NCI-H1092 (cell line): ENCODE results near the gene BMP6.

ENCODE experiments used
- DNase-seq: peaks from one replicate; lab custom pipeline; 2025; lab: John Stamatoyannopoulos, UW

BMP6 gene

GRCh38 chr6:7747433-7747832, 21.5 kb downstream of the BMP6 start:
- DNase-seq = no peak

GRCh38 chr6:7747901-7748504, 22.1 kb downstream of the BMP6 start:
- no peak for DNase-seq

GRCh38 chr6:7749478-7749877, 23.6 kb downstream of the BMP6 start:
- DNase-seq = no peak

GRCh38 chr6:7750197-7750596, 24.3 kb downstream of the BMP6 start:
- DNase-seq = no peak

- DNase-seq = no peak
Observed at GRCh38 chr6:7758456-7758855, 32.6 kb downstream of the BMP6 start.

GRCh38 chr6:7759320-7759719, 33.4 kb downstream of the BMP6 start:
- DNase-seq = no peak

GRCh38 chr6:7761051-7761450, 35.2 kb downstream of the BMP6 start:
- no peak for DNase-seq

GRCh38 chr6:7762760-7763159, 36.9 kb downstream of the BMP6 start:
- no peak for DNase-seq

GRCh38 chr6:7763881-7764280, 38.0 kb downstream of the BMP6 start:
- peak; percentile 31 for DNase-seq

GRCh38 chr6:7765575-7766325, 39.9 kb downstream of the BMP6 start:
- no peak for DNase-seq

GRCh38 chr6:7769702-7770101, 43.8 kb downstream of the BMP6 start:
- DNase-seq = no peak

GRCh38 chr6:7770111-7770510, 44.2 kb downstream of the BMP6 start:
- DNase-seq = no peak

- DNase-seq = no peak
Observed at GRCh38 chr6:7770601-7771000, 44.7 kb downstream of the BMP6 start.

- no peak for DNase-seq
Observed at GRCh38 chr6:7773322-7773721, 47.4 kb downstream of the BMP6 start.

- no peak for DNase-seq
Observed at GRCh38 chr6:7773914-7774313, 48.0 kb downstream of the BMP6 start.

- no peak for DNase-seq
Observed at GRCh38 chr6:7776509-7776908, 50.6 kb downstream of the BMP6 start.

GRCh38 chr6:7777074-7777473, 51.2 kb downstream of the BMP6 start:
- no peak for DNase-seq

GRCh38 chr6:7781240-7781639, 55.3 kb downstream of the BMP6 start:
- DNase-seq = no peak

GRCh38 chr6:7784248-7784647, 58.3 kb downstream of the BMP6 start:
- no peak for DNase-seq

GRCh38 chr6:7784706-7785105, 58.8 kb downstream of the BMP6 start:
- no peak for DNase-seq

GRCh38 chr6:7785243-7786035, 59.5 kb downstream of the BMP6 start:
- no peak for DNase-seq

GRCh38 chr6:7786214-7786661, 60.3 kb downstream of the BMP6 start:
- no peak for DNase-seq

GRCh38 chr6:7787137-7787608, 61.3 kb downstream of the BMP6 start:
- DNase-seq = no peak
